Heart left ventricle (tissue), 13 donors: ENCODE measurements around the gene PRKAG2.

Source experiments
- CTCF ChIP-seq, 12 donors: fragments of 200-600 bp; sonication (generic) in 4 of 12; IDR thresholded peaks; one replicate each; pipeline versions ENCODE4 v1.5.0 to v1.8.0; 2018 to 2022; ENCODE audit warnings: antibody characterized with exemption in 12 of 12, mild to moderate bottlenecking in 5 of 12
- POLR2A ChIP-seq, 2 donors: fragments of 450-650 bp; IDR thresholded peaks; one replicate each; pipeline ENCODE4 v1.6.1; 2017; ENCODE audit warnings: antibody characterized with exemption in 2 of 2, mild to moderate bottlenecking in 2 of 2, moderate library complexity in 2 of 2
- donor health status: ischemic (EF 13 %, LVEDD 7.1; RV severe dilation, severe dysfunction).
- donor health status: DM: no; HTN: yes; CAD: no.
- donor health status: DM: no; HTN: no; CAD: no.
- donor health status: ischemic (EF 25% LVEDD 6.9; RV normal size, moderate dysfunction).
- donor health status: ischemic (EF 25% LVEDD 5.7; RV mildly dilated, moderate dysfunction).
- donor health status: ischemic (EF 35%, LVEDD 5.7; RV mildly dilated, moderate dysfunction).
- donor health status: nonischemic (EF 11% LVEDD 7.7; RV severe dilation, severe dysfunction).
- donor health status: DM: yes; HTN: yes; CAD: no.
- donor health status: PGD.
- donor health status: ischemic (EF 29% LVEDD 5.4; RV normal size, mild dysfunction).
- donor health status: nonischemic (EF 23%, LVEDD 6.1; RV moderate dilation, normal function).

GRCh38 chr7:151792636-151793035 lies 84.3 kb downstream of the PRKAG2 start:
- TF ChIP-seq CTCF (IDR thresholded peaks at IDR 0.05) (no peak), POLR2A (IDR thresholded peaks at IDR 0.05) (no peak)
